A549 (cell line): ENCODE results near the gene SLC66A3.

Experiments
- BHLHE40 ChIP-seq: IDR thresholded peaks from 2 replicates; pipeline ENCODE4 v1.6.1; 2012; ENCODE audit warnings: low read depth, low read length, inconsistent platforms
- HOXA7 ChIP-seq: fragments of 250-450 bp; sonication (Bioruptor Pico); IDR thresholded peaks from 2 replicates; pipeline ENCODE4 v1.5.0; 2020; ENCODE audit warnings: mild to moderate bottlenecking, moderate library complexity
- MAFK ChIP-seq: fragments of 450-650 bp; IDR thresholded peaks from 2 replicates; pipeline ENCODE4 v1.6.1; 2014; ENCODE audit not compliant: partially characterized antibody
- MAZ ChIP-seq: fragments of 150-350 bp; IDR thresholded peaks from 2 replicates; pipeline ENCODE4 v1.6.1; 2014; ENCODE audit warnings: antibody characterized with exemption, low read depth, low read length, borderline replicate concordance
- POLR2A ChIP-seq: IDR thresholded peaks from 2 replicates; pipeline ENCODE4 v1.6.1; 2012; ENCODE audit warnings: mild to moderate bottlenecking, low read length
- RARB ChIP-seq: fragments of 250-450 bp; sonication (Bioruptor Pico); IDR thresholded peaks from 2 replicates; pipeline ENCODE4 v1.8.0; 2021; ENCODE audit warnings: mild to moderate bottlenecking, moderate library complexity
- REST ChIP-seq: fragments of 200-600 bp; sonication (generic); IDR thresholded peaks from 2 replicates; pipeline ENCODE4 v1.6.1; 2016; ENCODE audit warnings: antibody characterized with exemption, mild to moderate bottlenecking, moderate library complexity
- TF ChIP-seq, protein P1 (sequence below): fragments of >200 bp; sonication (Bioruptor Twin); formaldehyde crosslinking; IDR thresholded peaks from 3 replicates; pipeline ENCODE4 v1.5.1; 2016

- TF ChIP-seq, protein P1, sequence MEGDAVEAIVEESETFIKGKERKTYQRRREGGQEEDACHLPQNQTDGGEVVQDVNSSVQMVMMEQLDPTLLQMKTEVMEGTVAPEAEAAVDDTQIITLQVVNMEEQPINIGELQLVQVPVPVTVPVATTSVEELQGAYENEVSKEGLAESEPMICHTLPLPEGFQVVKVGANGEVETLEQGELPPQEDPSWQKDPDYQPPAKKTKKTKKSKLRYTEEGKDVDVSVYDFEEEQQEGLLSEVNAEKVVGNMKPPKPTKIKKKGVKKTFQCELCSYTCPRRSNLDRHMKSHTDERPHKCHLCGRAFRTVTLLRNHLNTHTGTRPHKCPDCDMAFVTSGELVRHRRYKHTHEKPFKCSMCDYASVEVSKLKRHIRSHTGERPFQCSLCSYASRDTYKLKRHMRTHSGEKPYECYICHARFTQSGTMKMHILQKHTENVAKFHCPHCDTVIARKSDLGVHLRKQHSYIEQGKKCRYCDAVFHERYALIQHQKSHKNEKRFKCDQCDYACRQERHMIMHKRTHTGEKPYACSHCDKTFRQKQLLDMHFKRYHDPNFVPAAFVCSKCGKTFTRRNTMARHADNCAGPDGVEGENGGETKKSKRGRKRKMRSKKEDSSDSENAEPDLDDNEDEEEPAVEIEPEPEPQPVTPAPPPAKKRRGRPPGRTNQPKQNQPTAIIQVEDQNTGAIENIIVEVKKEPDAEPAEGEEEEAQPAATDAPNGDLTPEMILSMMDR: no peak
- TF ChIP-seq HOXA7 (CRISPR knock-in tag) (no peak), POLR2A (no peak), RARB (no peak), BHLHE40 (no peak), MAZ (no peak), MAFK (no peak), REST (no peak)
Observed at GRCh38 chr2:11152591-11152990, 2.7 kb upstream of the SLC66A3 start.
